Sciatic nerve (tissue), 2 donors: ENCODE measurements around the gene TMPRSS3. TPM values are rescaled to one million over a fixed set of nuclear protein-coding genes. Genes with fewer than 3 reads are reported as not detected.

Experiments used
- ATAC-seq: fragments of 200-7000 bp; cut with Tn5 transposase; one replicate; pipeline ENCODE4 v1.9.1; 2020; ENCODE audit warnings: mild to moderate bottlenecking, moderate library complexity
- DNase-seq: peaks from one replicate; pipeline ENCODE4 v3.0.0-alpha.2; 2020; ENCODE audit warnings: low spot score
- intact Hi-C: fragments of 100-400 bp; cut with DNase I; formaldehyde crosslinking; loops from one replicate; pipeline ENCODE4 v1.14.2; 2022
- total RNA-seq: library from RNA; stranded (reverse); fragmentation: NEBNext Ultra II Directional; extraction: Animal tissue kit (Norgen Biotek cat#: 25700); gene quantifications from one replicate; pipeline ENCODE4 v1.2.1, GENCODE V29; 2021
- donor health status: DM: no; HTN: no; CAD: no.
- donor health status: DM: no; HTN: no; CAD: no.

Gene TMPRSS3
- total RNA-seq, 1 donor from 2014 or later: not detected

GRCh38 chr21:42395302-42395701 lies 550 bp downstream of the TMPRSS3 start:
- DNase-seq (no peak), ATAC-seq (no peak)
- intact Hi-C loops: no loop called here

GRCh38 chr21:42393443-42393950 lies 2.4 kb downstream of the TMPRSS3 start:
- ATAC-seq (no peak), DNase-seq (no peak)
- intact Hi-C loops: no loop called here

- intact Hi-C loops: no loop called here
- DNase-seq (no peak), ATAC-seq (no peak)
Measured at GRCh38 chr21:42392731-42393442, 3.0 kb downstream of the TMPRSS3 start.

GRCh38 chr21:42391297-42391696 lies 4.6 kb downstream of the TMPRSS3 start:
- DNase-seq: no peak
- intact Hi-C loops: no loop called here
- no peak for ATAC-seq

- intact Hi-C loops: no loop called here
- DNase-seq (no peak), ATAC-seq (no peak)
Measured at GRCh38 chr21:42390696-42391095, 5.2 kb downstream of the TMPRSS3 start.

GRCh38 chr21:42390193-42390592 lies 5.7 kb downstream of the TMPRSS3 start:
- DNase-seq: no peak
- ATAC-seq: no peak
- intact Hi-C loops: no loop called here

- no peak for ATAC-seq
- intact Hi-C loops: no loop called here
- no peak for DNase-seq
Measured at GRCh38 chr21:42389449-42389835, 6.4 kb downstream of the TMPRSS3 start.

- intact Hi-C loops: no loop called here
- ATAC-seq (no peak), DNase-seq (no peak)
Measured at GRCh38 chr21:42388740-42389448, 7.0 kb downstream of the TMPRSS3 start.

- no peak for DNase-seq
- ATAC-seq: no peak
- intact Hi-C loops: no loop called here
Measured at GRCh38 chr21:42387843-42388340, 8.0 kb downstream of the TMPRSS3 start.

GRCh38 chr21:42387164-42387563 lies 8.7 kb downstream of the TMPRSS3 start:
- intact Hi-C loops: no loop called here
- DNase-seq (no peak), ATAC-seq (no peak)

- intact Hi-C loops: no loop called here
- ATAC-seq (no peak), DNase-seq (no peak)
Measured at GRCh38 chr21:42386034-42386591, 9.7 kb downstream of the TMPRSS3 start.

- DNase-seq (no peak), ATAC-seq (no peak)
Measured at GRCh38 chr21:42385619-42386018, 10.2 kb downstream of the TMPRSS3 start.

GRCh38 chr21:42384989-42385388 lies 10.9 kb downstream of the TMPRSS3 start:
- intact Hi-C loops: no loop called here
- no peak for ATAC-seq
- no peak for DNase-seq

More at GRCh38 chr21:42385619-42386018, 10.2 kb downstream of the TMPRSS3 start:
- intact Hi-C loops: no loop called here

- intact Hi-C loops: no loop called here
- ATAC-seq: no peak
- no peak for DNase-seq
Measured at GRCh38 chr21:42384156-42384945, 11.5 kb downstream of the TMPRSS3 start.

- intact Hi-C loops: no loop called here
- DNase-seq (no peak), ATAC-seq (no peak)
Measured at GRCh38 chr21:42383331-42383730, 12.5 kb downstream of the TMPRSS3 start.

- DNase-seq (no peak), ATAC-seq (no peak)
- intact Hi-C loops: no loop called here
Measured at GRCh38 chr21:42382915-42383314, 12.9 kb downstream of the TMPRSS3 start.

- ATAC-seq: no peak
- no peak for DNase-seq
- intact Hi-C loops: no loop called here
Measured at GRCh38 chr21:42381347-42381984, 14.4 kb downstream of the TMPRSS3 start.

- ATAC-seq (no peak), DNase-seq (no peak)
- intact Hi-C loops: no loop called here
Measured at GRCh38 chr21:42379426-42380215, 16.2 kb downstream of the TMPRSS3 start.
